ENCODE measurements around the gene PNLIPRP3.

PNLIPRP3 gene

DNA sequence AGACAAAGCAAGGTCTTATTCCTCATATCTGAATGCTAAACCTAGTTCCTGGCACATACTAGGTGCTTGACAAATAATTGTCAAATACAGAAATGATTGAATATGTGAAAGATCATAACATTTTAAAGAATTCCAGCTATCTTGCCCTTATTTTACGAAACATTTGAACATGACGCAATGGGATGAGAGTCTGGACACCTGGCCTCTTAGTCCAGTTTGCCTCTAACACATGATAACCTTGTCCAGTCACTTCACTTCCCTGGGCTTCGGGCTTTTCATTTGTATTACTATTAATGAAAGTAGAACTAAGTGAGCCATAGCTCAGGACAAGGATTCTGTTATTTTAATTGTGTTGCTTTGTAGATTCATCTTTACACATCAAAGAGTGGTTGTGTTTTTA is 32.6 kb downstream of the PNLIPRP3 start:
- no peak for TF ChIP-seq EGR1 (IDR thresholded peaks at IDR 0.05)
- TF ChIP-seq TCF12 (IDR thresholded peaks at IDR 0.05; ENCODE audit: low read depth) = no peak
- TF ChIP-seq TAF1 (IDR thresholded peaks at IDR 0.05; ENCODE audit: low read depth) = no peak
- no peak for TF ChIP-seq NFIC (IDR thresholded peaks at IDR 0.05)
- no peak for TF ChIP-seq CEBPB (IDR thresholded peaks at IDR 0.05)
- TF ChIP-seq FOXM1 (IDR thresholded peaks at IDR 0.05; ENCODE audit: borderline replicate concordance, low read depth) = no peak
- TF ChIP-seq YY1 (IDR thresholded peaks at IDR 0.05; ENCODE audit: low read depth) = no peak
- no peak for TF ChIP-seq TEAD4 (IDR thresholded peaks at IDR 0.05)
- TF ChIP-seq, protein P1, sequence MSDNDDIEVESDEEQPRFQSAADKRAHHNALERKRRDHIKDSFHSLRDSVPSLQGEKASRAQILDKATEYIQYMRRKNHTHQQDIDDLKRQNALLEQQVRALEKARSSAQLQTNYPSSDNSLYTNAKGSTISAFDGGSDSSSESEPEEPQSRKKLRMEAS (IDR thresholded peaks at IDR 0.05) = no peak
- TF ChIP-seq, protein P2, sequence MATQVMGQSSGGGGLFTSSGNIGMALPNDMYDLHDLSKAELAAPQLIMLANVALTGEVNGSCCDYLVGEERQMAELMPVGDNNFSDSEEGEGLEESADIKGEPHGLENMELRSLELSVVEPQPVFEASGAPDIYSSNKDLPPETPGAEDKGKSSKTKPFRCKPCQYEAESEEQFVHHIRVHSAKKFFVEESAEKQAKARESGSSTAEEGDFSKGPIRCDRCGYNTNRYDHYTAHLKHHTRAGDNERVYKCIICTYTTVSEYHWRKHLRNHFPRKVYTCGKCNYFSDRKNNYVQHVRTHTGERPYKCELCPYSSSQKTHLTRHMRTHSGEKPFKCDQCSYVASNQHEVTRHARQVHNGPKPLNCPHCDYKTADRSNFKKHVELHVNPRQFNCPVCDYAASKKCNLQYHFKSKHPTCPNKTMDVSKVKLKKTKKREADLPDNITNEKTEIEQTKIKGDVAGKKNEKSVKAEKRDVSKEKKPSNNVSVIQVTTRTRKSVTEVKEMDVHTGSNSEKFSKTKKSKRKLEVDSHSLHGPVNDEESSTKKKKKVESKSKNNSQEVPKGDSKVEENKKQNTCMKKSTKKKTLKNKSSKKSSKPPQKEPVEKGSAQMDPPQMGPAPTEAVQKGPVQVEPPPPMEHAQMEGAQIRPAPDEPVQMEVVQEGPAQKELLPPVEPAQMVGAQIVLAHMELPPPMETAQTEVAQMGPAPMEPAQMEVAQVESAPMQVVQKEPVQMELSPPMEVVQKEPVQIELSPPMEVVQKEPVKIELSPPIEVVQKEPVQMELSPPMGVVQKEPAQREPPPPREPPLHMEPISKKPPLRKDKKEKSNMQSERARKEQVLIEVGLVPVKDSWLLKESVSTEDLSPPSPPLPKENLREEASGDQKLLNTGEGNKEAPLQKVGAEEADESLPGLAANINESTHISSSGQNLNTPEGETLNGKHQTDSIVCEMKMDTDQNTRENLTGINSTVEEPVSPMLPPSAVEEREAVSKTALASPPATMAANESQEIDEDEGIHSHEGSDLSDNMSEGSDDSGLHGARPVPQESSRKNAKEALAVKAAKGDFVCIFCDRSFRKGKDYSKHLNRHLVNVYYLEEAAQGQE (IDR thresholded peaks at IDR 0.05; ENCODE audit: low read depth) = no peak
- TF ChIP-seq, protein P3, sequence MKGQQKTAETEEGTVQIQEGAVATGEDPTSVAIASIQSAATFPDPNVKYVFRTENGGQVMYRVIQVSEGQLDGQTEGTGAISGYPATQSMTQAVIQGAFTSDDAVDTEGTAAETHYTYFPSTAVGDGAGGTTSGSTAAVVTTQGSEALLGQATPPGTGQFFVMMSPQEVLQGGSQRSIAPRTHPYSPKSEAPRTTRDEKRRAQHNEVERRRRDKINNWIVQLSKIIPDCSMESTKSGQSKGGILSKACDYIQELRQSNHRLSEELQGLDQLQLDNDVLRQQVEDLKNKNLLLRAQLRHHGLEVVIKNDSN (IDR thresholded peaks at IDR 0.05) = no peak
- no peak for TF ChIP-seq RAD21 (IDR thresholded peaks at IDR 0.05; ENCODE audit: low read depth)
- TF ChIP-seq CREB1 (IDR thresholded peaks at IDR 0.05; ENCODE audit: low read depth) = no peak
- no peak for TF ChIP-seq ZBTB7A (IDR thresholded peaks at IDR 0.05; ENCODE audit: low read depth)
- no peak for TF ChIP-seq EP300 (IDR thresholded peaks at IDR 0.05; ENCODE audit: borderline replicate concordance)

DNA sequence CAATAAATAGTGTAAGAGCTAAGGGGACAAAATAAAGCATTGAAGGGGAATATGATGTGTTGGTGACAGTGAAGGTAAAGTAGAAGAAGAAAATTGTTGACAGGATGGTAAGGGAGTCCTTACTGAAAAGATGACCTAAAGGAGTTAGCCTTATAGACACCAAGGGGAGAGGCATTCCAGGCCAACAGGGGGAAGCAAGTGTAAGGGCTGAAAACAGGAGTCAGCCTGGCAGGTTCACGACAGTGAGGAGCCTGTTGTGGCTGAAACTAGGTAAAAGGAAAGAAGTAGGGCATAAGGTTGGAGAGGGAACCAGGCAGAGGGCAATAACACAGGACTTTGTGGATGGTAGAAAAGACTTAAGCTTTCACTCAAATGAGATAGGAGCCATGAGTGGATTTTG is 34.0 kb downstream of the PNLIPRP3 start:
- TF ChIP-seq ZBTB7A (IDR thresholded peaks at IDR 0.05; ENCODE audit: low read depth) (no peak), EP300 (IDR thresholded peaks at IDR 0.05; ENCODE audit: borderline replicate concordance) (no peak)

DNA sequence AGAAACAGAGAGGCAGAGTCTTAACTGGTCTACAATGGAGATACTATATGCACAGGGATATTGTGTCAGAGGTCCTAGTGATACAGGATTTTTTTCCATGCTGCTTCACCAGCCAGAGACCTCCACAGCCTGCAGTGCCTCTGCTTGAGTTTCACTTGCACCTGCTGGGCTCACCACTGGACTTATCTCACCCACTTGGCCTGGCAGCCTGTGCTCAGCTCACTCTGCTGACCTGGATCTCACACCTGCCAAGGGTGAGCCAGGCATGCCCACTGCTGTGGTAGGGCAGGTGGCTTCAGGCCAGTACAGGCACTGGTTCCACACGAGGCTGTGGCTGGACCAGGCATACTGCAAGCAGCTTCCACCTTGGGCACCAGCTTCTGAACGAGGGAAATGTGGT is 36.6 kb downstream of the PNLIPRP3 start:
- TF ChIP-seq TCF12 (IDR thresholded peaks at IDR 0.05; ENCODE audit: low read depth) = no peak
- TF ChIP-seq, protein P3 (IDR thresholded peaks at IDR 0.05) = no peak
- no peak for TF ChIP-seq EGR1 (IDR thresholded peaks at IDR 0.05)
- no peak for TF ChIP-seq NFIC (IDR thresholded peaks at IDR 0.05)
- no peak for TF ChIP-seq EP300 (IDR thresholded peaks at IDR 0.05; ENCODE audit: borderline replicate concordance)
- TF ChIP-seq TEAD4 (IDR thresholded peaks at IDR 0.05) = no peak
- no peak for TF ChIP-seq CREB1 (IDR thresholded peaks at IDR 0.05; ENCODE audit: low read depth)
- TF ChIP-seq FOXM1 (IDR thresholded peaks at IDR 0.05; ENCODE audit: borderline replicate concordance, low read depth) = no peak
- TF ChIP-seq, protein P1 (IDR thresholded peaks at IDR 0.05) = no peak
- no peak for TF ChIP-seq RAD21 (IDR thresholded peaks at IDR 0.05; ENCODE audit: low read depth)
- no peak for TF ChIP-seq ZBTB7A (IDR thresholded peaks at IDR 0.05; ENCODE audit: low read depth)

DNA sequence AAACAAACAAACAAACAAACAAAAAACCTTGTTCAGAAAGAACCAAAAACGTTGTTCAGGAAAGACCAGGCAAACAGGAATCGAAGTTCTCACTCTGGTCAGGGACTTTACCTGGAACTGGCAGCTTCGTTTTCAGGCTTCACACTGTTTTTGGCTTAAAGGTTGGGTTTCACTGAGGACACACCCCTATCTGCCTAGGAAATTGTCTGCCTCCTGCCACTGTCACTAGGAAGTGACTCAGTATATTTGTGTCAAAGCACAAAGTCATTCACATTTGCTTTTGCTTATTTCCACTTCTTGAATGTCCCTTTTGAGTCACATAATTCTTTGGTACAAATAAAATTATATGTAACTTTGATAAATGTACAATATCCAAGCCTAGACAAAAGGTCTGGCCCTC is 37.9 kb downstream of the PNLIPRP3 start:
- TF ChIP-seq, protein P3 (IDR thresholded peaks at IDR 0.05) = no peak
- TF ChIP-seq, protein P2 (IDR thresholded peaks at IDR 0.05; ENCODE audit: low read depth) = no peak
- TF ChIP-seq YY1 (IDR thresholded peaks at IDR 0.05; ENCODE audit: low read depth) (no peak), FOXM1 (IDR thresholded peaks at IDR 0.05; ENCODE audit: borderline replicate concordance, low read depth) (no peak), TEAD4 (IDR thresholded peaks at IDR 0.05) (no peak), ZBTB7A (IDR thresholded peaks at IDR 0.05; ENCODE audit: low read depth) (no peak)

DNA sequence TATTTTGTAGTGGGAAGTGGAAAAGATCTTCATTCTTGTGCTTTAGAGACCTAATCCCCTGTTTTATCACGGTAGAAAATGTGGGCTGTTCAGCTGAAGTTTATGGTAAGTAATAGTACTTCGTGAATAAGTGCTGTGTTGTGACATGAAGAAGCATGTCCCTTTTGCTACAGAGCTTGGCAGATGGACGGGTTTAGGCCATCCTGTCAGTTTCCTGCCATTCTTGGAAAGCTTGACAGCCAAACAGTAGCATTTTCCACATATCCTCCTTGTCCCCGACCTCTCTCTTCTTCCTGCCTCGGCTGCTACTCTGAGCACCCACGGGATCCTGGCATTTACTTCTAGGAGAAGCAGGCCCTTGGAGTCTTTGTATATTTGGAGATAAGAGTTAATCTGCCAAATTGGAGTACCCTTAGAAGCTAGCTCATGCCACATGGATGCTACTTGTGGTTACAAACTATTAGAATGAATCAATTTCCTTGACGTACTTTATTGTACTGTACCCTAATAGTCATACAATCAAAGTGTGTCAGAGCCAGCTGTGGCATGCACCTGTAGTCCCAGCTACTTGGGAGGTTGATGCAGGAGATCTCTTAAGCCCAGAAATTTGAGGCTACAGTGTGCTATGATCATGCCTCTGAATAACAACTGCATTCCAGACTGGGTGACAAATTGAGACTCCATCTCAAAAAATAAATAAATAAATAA is 39.2 kb downstream of the PNLIPRP3 start:
- TF ChIP-seq TAF1 (IDR thresholded peaks at IDR 0.05; ENCODE audit: low read depth) (no peak), NFIC (IDR thresholded peaks at IDR 0.05) (no peak), RAD21 (IDR thresholded peaks at IDR 0.05; ENCODE audit: low read depth) (no peak), EP300 (IDR thresholded peaks at IDR 0.05; ENCODE audit: borderline replicate concordance) (no peak), ZBTB7A (IDR thresholded peaks at IDR 0.05; ENCODE audit: low read depth) (no peak), FOXM1 (IDR thresholded peaks at IDR 0.05; ENCODE audit: borderline replicate concordance, low read depth) (no peak), EGR1 (IDR thresholded peaks at IDR 0.05) (no peak), TCF12 (IDR thresholded peaks at IDR 0.05; ENCODE audit: low read depth) (no peak), TEAD4 (IDR thresholded peaks at IDR 0.05) (no peak), CREB1 (IDR thresholded peaks at IDR 0.05; ENCODE audit: low read depth) (no peak), CEBPB (IDR thresholded peaks at IDR 0.05) (no peak), YY1 (IDR thresholded peaks at IDR 0.05; ENCODE audit: low read depth) (no peak)
- TF ChIP-seq, protein P3 (IDR thresholded peaks at IDR 0.05) = no peak
- TF ChIP-seq, protein P2 (IDR thresholded peaks at IDR 0.05; ENCODE audit: low read depth) = no peak
- TF ChIP-seq, protein P1 (IDR thresholded peaks at IDR 0.05) = no peak
